HCEC 1CT (cell line): ENCODE results near the gene BAHCC1.
A peak's percentile ranks its signal among the peaks of the same experiment; 100 is the strongest.

Experiments
- DNase-seq: peaks from one replicate; pipeline ENCODE4 v3.0.0-alpha.2; 2017

Gene BAHCC1

GRCh38 chr17:81464586-81464985 is 69.3 kb downstream of the BAHCC1 start:
- DNase-seq: no peak

GRCh38 chr17:81465910-81466309 is 70.7 kb downstream of the BAHCC1 start:
- no peak for DNase-seq

DNA sequence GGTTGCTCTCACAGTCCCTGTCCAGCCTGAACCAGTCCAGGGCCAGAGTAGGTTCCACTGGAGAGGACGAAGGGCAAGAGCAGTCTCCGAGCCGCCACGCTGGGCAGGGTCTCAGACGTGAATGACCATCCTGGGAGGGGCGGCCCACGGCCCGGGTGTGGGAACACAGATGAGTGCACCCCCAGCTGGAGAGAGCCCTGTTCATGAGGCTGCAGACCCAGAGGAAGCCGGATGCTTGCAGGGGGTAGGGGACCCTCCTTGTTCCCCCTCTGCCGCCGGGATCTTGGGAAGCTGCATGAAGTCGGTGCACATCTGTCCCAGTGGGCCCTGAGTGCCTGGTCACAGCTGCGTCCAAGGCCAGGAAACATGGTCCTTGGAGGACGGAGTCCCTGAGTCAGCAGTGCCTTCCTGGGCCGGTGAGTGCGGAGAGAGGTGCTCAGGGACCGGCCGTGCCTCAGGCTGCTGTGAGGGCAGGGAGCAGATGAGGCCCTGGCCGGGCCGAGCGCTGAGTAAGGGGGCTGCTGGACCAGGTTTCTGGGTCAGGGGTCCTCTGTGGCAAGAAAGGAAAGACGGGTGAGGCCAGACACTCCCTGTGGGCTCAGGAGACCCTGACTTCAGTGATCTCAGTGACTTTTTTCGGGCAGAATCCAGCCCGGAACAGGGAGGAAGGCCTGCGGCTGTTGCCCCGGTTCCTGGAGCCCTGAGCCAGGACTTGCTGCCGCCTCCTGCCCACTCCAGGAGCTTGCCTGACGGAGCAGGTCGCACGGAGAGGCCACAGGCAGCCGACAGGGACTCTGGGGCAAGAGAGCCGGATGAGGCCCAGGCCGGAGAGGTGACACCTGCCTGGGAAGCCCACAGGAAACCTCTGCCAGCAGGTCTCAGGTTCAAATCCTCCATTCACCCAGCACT is 71.6 kb downstream of the BAHCC1 start:
- DNase-seq: no peak

GRCh38 chr17:81468111-81468769 is 73.0 kb downstream of the BAHCC1 start:
- DNase-seq: no peak

DNA sequence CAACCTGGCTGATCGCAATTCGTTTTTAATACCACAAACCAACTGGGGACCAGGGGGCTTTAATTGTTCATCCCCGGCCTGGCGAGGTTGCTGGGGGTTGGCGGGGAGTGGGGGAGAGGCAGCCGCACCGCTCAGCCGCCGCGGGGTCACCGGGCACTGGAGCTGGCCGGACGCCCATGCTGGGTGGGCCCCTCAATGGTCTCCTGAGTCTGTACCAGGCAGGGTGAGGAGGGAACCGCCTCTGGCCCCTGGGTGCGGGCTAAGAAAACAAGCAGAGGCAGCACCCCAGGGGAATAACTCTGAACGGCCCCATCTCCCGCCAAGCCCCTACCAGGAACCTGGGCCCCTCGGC is 73.5 kb downstream of the BAHCC1 start:
- no peak for DNase-seq

DNA sequence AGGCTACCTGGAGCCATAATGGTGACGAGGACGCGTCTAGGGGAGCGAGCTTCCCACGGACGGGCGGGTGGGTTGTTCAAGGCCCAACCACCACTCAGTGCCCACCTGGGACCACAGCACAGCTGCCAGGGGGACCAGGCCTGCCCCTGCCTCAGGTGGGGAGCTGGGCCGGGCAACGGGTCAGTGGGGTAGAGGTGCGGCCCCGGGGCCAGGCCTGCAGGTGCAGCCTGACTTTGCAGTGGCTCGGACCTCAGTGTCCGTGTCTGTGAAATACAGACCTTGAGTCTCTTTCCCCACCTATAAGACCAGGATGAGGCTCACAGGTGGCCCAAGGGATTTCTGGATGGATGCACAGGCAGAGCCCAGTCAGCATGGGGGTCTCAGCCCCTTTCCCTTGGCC is 74.0 kb downstream of the BAHCC1 start:
- no peak for DNase-seq

- DNase-seq: no peak
These were observed 75.2 kb downstream of the BAHCC1 start for GRCh38 chr17:81470270-81470943.

GRCh38 chr17:81470944-81471817 is 75.9 kb downstream of the BAHCC1 start:
- DNase-seq: no peak

DNA sequence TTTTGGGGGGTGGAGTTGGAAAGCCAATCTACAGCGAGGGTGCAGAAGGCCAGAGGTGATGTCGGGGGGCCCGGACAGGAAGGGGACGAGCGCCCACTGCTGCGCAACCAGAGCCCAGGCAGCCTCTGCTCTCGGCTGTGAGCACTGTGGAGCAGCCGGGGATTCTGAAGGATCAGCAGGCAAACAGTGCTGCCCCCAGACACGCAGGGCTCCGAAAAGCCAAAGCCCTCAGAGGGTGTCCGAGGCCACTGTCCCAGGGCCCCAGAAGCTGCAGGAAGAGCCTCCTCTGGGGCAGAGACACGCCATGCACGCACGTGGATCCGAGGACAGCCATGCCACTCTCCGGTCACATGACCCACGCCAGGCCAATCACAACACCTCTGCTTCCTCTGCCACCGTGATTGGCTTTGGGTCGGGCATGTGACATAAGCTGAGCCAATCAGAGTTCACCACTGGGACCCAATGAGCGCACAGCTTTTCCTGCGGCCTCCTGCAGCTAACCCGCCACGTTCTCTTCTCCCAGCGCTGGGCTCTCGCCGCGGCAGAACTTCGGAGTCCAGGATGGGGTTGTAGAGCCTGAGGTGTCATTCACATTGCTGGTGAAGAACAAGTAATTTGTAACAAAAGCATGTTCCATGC is 76.7 kb downstream of the BAHCC1 start:
- DNase-seq: peak; percentile 15

GRCh38 chr17:81473019-81473418 is 77.8 kb downstream of the BAHCC1 start:
- DNase-seq: no peak

DNA sequence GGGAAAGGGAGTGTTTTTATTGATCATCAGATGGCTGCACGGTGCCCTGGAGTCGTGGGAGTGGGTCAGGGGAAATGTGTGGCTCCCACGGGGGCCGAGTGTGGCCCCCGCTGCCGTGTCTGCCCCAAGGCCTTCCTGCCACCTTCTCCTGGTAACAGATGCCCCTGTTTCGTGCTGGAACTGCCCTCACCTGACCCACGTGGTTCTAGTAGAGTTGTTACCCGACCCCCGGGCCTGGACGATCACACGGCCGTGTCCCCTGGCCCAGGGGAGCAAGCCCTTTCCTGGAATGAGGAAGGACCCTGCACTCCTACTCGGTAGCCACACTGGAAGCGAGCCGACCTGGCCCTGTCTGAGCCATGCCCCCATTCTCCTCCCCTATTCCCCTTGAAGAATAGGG is 79.7 kb downstream of the BAHCC1 start:
- DNase-seq: no peak

- DNase-seq: no peak
These were observed 80.8 kb downstream of the BAHCC1 start for GRCh38 chr17:81476097-81476496.

DNA sequence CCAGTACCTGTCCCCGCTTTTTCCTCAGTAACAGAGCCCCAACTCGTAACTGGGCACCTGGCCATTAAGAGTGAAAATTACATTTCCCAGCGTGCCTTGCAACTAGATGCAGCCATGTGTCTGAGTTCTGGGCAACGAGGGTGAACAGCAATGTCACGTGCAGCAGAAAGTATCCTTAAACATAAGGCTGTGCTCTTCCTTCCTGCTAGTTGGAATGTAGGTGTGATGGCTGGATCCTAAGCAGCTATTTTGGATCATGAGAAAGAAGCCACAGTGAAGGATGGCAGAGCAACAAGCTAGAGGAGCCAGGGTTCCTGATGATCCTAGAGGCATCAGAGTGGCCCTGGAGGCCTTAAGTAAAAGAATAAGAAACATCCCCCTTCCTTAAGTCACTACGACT is 81.4 kb downstream of the BAHCC1 start:
- DNase-seq: no peak

GRCh38 chr17:81477173-81477572 is 81.9 kb downstream of the BAHCC1 start:
- DNase-seq: no peak

DNA sequence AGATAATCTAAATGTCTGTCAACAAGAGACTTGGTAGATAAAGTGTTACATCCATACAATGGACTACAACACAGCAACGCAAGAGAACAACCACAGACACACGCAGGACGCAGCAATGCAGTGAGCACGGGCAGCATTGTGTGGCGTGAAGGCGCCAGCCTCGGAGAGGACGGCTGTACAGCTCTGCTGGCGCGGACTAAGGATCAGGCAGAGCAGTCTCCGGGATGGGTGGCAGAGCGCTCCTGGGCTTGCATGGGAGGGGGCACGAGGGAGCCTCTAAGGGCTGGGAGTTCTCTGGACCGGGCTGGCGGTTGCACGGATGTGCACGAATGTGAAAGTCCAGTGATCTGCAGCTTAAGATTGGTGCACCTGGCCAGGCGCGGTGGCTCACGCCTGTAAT is 82.9 kb downstream of the BAHCC1 start:
- DNase-seq: no peak

DNA sequence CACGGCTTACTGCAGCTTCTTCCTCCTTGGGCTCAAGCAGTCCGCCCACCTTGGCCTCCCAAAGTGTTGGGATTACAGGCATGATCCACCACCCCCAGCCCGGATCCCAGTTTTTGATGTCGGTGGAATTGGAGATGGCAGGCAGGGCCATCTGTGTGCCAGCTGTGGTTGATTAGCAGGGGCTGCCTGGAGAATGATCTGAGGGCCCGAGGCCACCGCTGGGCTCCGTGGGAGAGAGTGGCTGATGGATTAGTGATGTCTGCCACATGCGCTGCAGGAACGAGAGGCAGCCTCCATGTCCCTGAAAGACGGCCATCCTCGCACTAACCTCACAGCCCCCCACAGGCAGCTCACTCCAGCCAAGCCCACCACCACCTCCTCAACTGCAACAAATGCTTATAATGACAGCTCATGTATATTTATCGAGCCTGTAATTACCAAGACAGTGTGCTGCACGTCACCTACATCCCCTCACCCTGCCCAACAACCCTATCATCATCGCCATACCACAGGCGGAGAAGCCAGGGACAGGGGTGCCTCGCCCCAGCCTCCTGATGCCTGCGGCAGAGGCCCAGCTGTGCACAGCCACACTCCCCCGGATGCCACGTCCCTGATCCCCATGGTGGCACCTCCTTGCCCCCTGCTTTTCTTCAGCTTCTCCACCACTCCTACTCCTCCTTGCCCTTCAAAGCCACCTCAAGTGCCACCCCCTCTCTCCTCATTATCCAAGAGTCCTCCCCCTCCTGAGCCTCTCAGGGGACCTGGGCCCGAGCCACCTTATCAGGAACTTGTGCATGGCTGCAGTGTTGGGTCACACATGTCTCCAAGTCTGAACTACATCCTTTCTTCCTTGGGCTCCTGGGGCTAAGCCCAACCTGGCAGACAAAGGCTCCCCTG is 84.2 kb downstream of the BAHCC1 start:
- DNase-seq: no peak

DNA sequence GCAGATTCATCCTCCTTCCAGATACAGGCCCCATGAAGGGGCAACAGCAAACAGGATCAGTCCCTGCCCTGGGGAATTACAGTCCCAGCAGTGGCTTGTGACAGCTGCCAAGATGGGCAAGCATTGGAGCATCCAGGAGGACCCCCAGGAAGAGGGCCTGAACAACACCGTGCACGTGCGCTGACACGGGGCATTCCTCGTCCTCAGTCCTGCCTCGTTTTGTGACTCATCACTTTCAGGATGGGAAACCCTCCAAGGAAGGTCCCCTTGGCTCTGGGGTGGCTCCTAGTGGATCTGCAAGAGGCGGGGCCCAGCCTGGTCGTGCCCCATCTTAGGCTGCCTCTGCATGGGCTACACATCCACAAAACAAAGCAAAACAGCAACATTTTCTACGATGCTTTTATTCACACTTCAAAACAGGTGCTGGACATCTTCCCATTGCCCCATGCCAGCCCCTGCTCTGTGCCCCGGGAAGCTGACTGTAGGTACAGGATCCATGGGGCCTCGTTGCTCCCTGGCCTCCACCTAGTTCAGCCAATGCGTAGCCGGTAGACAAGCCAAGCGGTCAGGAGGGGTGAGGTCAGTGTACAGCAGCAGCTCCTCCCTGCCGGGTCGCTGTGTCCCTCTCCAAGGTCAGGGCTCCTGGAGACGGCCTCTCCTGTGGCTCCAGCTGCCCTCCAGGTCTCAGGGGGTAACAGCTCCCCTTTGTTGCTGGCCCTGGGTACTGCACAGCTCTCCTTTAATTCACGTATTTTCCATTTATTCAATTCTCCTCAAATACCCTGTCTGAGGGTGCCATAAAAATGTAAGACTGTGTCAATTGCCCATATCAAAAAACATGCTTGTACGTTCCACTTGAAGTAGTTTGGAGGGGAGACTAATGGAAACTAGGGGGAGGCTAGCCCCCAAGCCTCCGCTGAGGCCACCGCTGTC is 85.1 kb downstream of the BAHCC1 start:
- peak; percentile 39 for DNase-seq

- DNase-seq: no peak
These were observed 86.0 kb downstream of the BAHCC1 start for GRCh38 chr17:81481073-81481799.

- no peak for DNase-seq
These were observed 86.7 kb downstream of the BAHCC1 start for GRCh38 chr17:81481815-81482505.
